ENCODE results near the gene IQSEC1. TPM values are rescaled to one million over a fixed set of nuclear protein-coding genes. Genes with fewer than 3 reads are reported as not detected.

IQSEC1 gene
- total and polyA plus RNA-seq, 2 donors (not counting 3 experiments of a cell fraction or from before 2014, with no cell fraction given) = 5.2 to 18.0 TPM

DNA sequence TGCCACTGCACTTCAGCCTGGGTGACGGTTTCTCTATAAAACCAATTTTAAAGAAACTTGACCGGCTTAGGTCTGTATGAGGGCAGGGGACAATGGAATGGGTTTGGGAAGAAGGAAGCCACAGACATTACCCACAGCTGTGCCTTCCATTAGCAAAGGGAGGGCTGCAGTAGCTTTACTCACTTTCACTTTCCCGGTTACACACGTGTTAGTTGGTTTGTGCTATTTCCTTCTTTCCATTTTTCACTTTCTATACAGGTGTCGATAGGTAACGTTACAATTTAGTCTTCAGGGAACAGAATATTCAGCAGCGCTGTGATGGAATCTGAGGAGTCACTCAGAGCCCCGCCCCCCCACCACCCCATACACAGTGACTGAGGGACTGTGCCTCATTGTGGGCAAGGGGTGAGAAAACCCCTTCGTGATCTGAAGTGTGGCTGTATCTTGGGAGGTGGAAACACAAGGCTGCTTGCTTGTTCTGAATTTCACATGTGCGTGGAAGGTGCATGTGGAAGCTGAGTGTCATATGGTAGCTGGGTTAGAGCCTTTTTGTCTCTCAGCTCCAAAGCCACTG is 187.0 kb downstream of the IQSEC1 start:
- Histone ChIP-seq H3K27ac (ENCODE audit: insufficient read depth, low read depth, low read length) (no peak overlapping the region), H3K9me3 (replicated peaks; ENCODE audit: control insufficient read depth, insufficient read depth, low read length) (no peaks in the 10 kb centered on the region), H3K79me2 (ENCODE audit: control insufficient read depth, insufficient read depth, low read length) (no peaks in the 10 kb centered on the region), H2AFZ (ENCODE audit: low read depth, low read length) (no peak overlapping the region), H3K9ac (replicated peaks; ENCODE audit: extremely low read depth, insufficient read depth, low read length) (no peak overlapping the region), H3K9me1 (replicated peaks; ENCODE audit: control insufficient read depth, extremely low read depth, insufficient read depth, low read length) (no peaks in the 10 kb centered on the region), H3K27me3 (ENCODE audit: control insufficient read depth in 2 of 2, insufficient read depth in 2 of 2, low read length in 2 of 2) (peaks cover 9 to 16% of the 10 kb centered on the region in 2 experiments), H4K20me1 (replicated peaks; ENCODE audit: control insufficient read depth, extremely low read depth, insufficient read depth, low read length) (no peaks in the 10 kb centered on the region), H3K4me3 (replicated peaks in 1 of 3; ENCODE audit: insufficient read depth in 1 of 3, low read depth in 1 of 3, low read length in 3 of 3) (no peak overlapping the region), H3K4me2 (ENCODE audit: insufficient read depth, low read length) (no peak overlapping the region), H3K4me1 (ENCODE audit: control insufficient read depth, extremely low read depth, insufficient read depth, low read length) (no peaks in the 10 kb centered on the region), H3K36me3 (ENCODE audit: control insufficient read depth in 2 of 2, extremely low read depth in 1 of 2, insufficient read depth in 2 of 2, low read length in 2 of 2) (no peaks in the 10 kb centered on the region)
- TF ChIP-seq, protein P1, sequence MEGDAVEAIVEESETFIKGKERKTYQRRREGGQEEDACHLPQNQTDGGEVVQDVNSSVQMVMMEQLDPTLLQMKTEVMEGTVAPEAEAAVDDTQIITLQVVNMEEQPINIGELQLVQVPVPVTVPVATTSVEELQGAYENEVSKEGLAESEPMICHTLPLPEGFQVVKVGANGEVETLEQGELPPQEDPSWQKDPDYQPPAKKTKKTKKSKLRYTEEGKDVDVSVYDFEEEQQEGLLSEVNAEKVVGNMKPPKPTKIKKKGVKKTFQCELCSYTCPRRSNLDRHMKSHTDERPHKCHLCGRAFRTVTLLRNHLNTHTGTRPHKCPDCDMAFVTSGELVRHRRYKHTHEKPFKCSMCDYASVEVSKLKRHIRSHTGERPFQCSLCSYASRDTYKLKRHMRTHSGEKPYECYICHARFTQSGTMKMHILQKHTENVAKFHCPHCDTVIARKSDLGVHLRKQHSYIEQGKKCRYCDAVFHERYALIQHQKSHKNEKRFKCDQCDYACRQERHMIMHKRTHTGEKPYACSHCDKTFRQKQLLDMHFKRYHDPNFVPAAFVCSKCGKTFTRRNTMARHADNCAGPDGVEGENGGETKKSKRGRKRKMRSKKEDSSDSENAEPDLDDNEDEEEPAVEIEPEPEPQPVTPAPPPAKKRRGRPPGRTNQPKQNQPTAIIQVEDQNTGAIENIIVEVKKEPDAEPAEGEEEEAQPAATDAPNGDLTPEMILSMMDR (IDR thresholded peaks at IDR 0.05; ENCODE audit: extremely low read depth in 1 of 2, insufficient read depth in 1 of 2, low read depth in 1 of 2, low read length in 2 of 2) = no peak
- TF ChIP-seq MYC (IDR thresholded peaks at IDR 0.05; ENCODE audit: low read depth, low read length) (no peak), GATA2 (IDR thresholded peaks at IDR 0.05; ENCODE audit: insufficient read depth, insufficient read length, low read depth, low read length) (no peak), EZH2 (IDR thresholded peaks at IDR 0.05; ENCODE audit: borderline replicate concordance, low read depth, low read length, severe bottlenecking) (no peak), FOS (IDR thresholded peaks at IDR 0.05; ENCODE audit: borderline replicate concordance, insufficient read depth, low read length) (no peak), POLR2AphosphoS5 (IDR thresholded peaks at IDR 0.05; ENCODE audit: insufficient read depth, low read depth, low read length) (no peak)
- TF ChIP-seq, protein P2, sequence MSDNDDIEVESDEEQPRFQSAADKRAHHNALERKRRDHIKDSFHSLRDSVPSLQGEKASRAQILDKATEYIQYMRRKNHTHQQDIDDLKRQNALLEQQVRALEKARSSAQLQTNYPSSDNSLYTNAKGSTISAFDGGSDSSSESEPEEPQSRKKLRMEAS (IDR thresholded peaks at IDR 0.05; ENCODE audit: insufficient read depth, insufficient read length) = no peak
- intact Hi-C loops (cut with micrococcal nuclease) = no loop called here
- FAIRE-seq = no peak
- no peak for DNase-seq (ENCODE audit: low read depth, low spot score)
- POLR2A ChIA-PET = no interaction called here
- BruUV-seq (replicated peaks) = no TSS peak
- dilution Hi-C loops (cut with MboI; ENCODE audit: extremely low pct_ligation_motif_present, low sequenced_read_pairs) = no loop called here
- CTCF ChIA-PET = interaction anchor here (1.8 to 7.3 kb wide), 3 partner anchors 8 to 98 kb away, joined by 6 to 80 read pairs (median 9); no protein-coding TSS in a partner anchor
